Tibial artery (tissue), 4 donors: ENCODE measurements around the gene TRIM24.

Experiments
- DNase-seq, 2 donors: peaks; one replicate each; pipeline ENCODE4 v3.0.0-alpha.2; 2019
- H3K27ac ChIP-seq, 2 donors: fragments of 200-600 bp; sonication (generic) in 1 of 2; 1 replicate in 1 of 2; 2 replicates in 1 of 2; pipeline ENCODE4 v1.5.1; 2018 to 2019; ENCODE audit warnings: mild to moderate bottlenecking in 1 of 2
- H3K27me3 ChIP-seq, 2 donors: fragments of 200-600 bp; sonication (generic) in 1 of 2; one replicate each; pipeline versions ENCODE4 v1.5.1 to v1.6.0; 2016 to 2019
- H3K36me3 ChIP-seq, 3 donors: fragments of 200-600 bp; sonication (generic) in 2 of 3; one replicate each; pipeline ENCODE4 v1.5.1; 2016 to 2019; ENCODE audit warnings: mild to moderate bottlenecking in 2 of 3
- H3K4me1 ChIP-seq, 4 donors: fragments of 200-600 bp; sonication (generic) in 2 of 4; 1 replicate in 3 of 4; 2 replicates in 1 of 4; pipeline ENCODE4 v1.5.1; 2016 to 2019
- H3K4me3 ChIP-seq, 2 donors: fragments of 200-600 bp; sonication (generic) in 1 of 2; 1 replicate in 1 of 2; 2 replicates in 1 of 2; pipeline ENCODE4 v1.5.1; 2018 to 2019; ENCODE audit warnings: mild to moderate bottlenecking in 2 of 2
- H3K9me3 ChIP-seq, 3 donors: fragments of 200-600 bp; sonication (generic) in 1 of 3; one replicate each; pipeline ENCODE4 v1.5.1; 2016 to 2019
- intact Hi-C: fragments of 100-400 bp; cut with DNase I; formaldehyde crosslinking; loops from one replicate; pipeline ENCODE4 v1.15.0; 2023; ENCODE audit warnings: low total_unique reads
- TF ChIP-seq, protein P1 (sequence below), 2 experiments: fragments of 200-600 bp in 1 of 2; fragments of 450-650 bp in 1 of 2; IDR thresholded peaks; one replicate each; pipeline ENCODE4 v1.5.1; 2017 to 2019; ENCODE audit warnings: antibody characterized with exemption in 2 of 2, mild to moderate bottlenecking in 1 of 2, moderate library complexity in 1 of 2

Gene TRIM24

DNA sequence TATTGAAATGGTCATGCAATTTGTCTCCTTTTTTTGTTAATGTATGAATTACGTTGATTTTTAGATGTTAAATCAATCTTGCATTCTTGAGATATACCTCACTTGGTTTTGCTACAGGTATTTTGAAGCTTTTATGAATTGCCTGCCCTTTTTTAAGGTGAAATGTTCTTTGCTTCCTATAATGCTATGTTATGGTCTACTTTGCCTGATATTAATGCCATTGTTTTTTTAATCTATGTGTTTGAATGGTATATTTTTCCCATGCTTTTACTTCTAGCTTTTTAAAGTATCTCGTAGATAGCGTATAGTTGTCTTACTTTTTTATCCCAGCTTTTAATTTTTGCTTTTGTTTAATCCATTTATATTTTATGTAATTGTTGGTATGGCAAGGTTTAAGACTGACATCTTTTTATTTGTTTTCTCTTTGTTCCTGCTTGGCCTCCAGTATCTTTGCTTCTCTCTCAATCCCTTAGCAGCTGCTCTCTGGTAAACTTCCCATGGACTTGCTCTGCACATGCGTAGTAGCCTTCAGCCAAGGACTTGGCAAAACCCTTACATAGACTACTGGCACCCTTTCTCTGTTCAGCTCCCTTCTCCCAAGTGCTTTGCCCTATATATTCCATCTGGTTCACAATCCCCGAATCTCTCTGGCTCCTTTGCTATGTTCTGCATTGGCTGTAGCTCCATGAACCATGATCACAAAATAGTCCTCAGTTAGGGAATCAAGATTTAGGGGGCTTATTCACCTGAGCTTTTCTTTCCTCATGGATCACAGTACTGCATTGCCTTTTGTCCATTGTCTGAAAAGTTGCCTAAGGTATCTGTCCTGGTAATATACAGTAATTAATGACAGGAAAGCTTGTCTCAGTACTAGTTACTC is 8.4 kb downstream of the TRIM24 start:
- H3K27ac ChIP-seq = no peak overlapping the region
- DNase-seq = no peak

DNA sequence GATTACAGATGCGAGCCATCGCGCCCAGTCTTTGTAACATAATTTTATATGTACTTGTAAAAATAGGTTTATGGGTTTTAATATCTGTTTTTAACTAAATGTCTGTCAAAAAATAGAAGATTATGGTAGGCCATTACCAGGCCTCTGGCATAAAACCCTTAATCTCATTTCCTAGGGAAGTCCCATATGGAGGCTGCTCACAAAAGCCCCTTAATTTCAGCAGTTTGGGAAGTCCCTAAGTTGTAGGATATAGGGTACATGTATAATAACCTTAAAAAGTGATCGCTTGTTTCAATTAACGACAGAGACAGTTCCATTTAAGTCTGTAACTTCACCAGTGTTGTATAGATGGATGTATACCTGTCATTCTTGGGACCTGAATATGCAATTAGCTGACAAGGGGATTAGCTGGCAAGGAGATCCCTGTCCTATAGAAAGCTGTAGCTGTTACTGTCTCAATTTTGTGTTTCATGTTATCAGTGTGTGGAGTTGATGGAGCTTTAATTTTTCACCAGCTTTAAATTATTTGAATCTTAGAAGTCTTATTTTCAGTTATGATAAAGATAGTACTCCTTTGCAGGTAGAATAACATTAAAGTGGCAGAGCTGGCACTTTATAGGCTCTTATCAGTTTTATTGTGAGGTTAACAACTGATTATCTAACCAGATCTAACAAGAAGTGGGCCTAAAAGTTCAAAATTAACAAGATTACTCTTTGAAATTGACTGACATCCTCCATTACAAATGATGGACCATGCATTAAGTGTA is 10.5 kb downstream of the TRIM24 start:
- Histone ChIP-seq H3K9me3 (no peaks in the 10 kb centered on the region), H3K4me3 (no peak overlapping the region), H3K36me3 (no peaks in the 10 kb centered on the region), H3K27me3 (no peaks in the 10 kb centered on the region), H3K4me1 (peaks cover 0 to 13% (median 5%) of the 10 kb centered on the region in 4 donors), H3K27ac (no peak overlapping the region)
- DNase-seq = no peak
- TF ChIP-seq, protein P1, sequence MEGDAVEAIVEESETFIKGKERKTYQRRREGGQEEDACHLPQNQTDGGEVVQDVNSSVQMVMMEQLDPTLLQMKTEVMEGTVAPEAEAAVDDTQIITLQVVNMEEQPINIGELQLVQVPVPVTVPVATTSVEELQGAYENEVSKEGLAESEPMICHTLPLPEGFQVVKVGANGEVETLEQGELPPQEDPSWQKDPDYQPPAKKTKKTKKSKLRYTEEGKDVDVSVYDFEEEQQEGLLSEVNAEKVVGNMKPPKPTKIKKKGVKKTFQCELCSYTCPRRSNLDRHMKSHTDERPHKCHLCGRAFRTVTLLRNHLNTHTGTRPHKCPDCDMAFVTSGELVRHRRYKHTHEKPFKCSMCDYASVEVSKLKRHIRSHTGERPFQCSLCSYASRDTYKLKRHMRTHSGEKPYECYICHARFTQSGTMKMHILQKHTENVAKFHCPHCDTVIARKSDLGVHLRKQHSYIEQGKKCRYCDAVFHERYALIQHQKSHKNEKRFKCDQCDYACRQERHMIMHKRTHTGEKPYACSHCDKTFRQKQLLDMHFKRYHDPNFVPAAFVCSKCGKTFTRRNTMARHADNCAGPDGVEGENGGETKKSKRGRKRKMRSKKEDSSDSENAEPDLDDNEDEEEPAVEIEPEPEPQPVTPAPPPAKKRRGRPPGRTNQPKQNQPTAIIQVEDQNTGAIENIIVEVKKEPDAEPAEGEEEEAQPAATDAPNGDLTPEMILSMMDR (IDR thresholded peaks at IDR 0.05) = no peak
- intact Hi-C loops = no loop called here

More for the DNA sequence above, 8.4 kb downstream of the TRIM24 start:
- Histone ChIP-seq H3K27me3 (no peaks in the 10 kb centered on the region), H3K4me1 (peaks cover 0 to 13% (median 5%) of the 10 kb centered on the region in 4 donors), H3K36me3 (no peaks in the 10 kb centered on the region), H3K9me3 (no peaks in the 10 kb centered on the region), H3K4me3 (no peak overlapping the region)
- TF ChIP-seq, protein P1 (IDR thresholded peaks at IDR 0.05) = no peak
- intact Hi-C loops = no loop called here

GRCh38 chr7:138472292-138473079 is 12.4 kb downstream of the TRIM24 start:
- intact Hi-C loops = no loop called here
- no peak for DNase-seq
- H3K9me3 ChIP-seq = no peaks in the 10 kb centered on the region
- H3K27me3 ChIP-seq = no peaks in the 10 kb centered on the region
- H3K27ac ChIP-seq = no peak overlapping the region
- peaks cover 0 to 13% (median 5%) of the 10 kb centered on the region in 4 donors for H3K4me1 ChIP-seq
- TF ChIP-seq, protein P1 (IDR thresholded peaks at IDR 0.05) = no peak
- H3K4me3 ChIP-seq = no peak overlapping the region
- no peaks in the 10 kb centered on the region for H3K36me3 ChIP-seq

DNA sequence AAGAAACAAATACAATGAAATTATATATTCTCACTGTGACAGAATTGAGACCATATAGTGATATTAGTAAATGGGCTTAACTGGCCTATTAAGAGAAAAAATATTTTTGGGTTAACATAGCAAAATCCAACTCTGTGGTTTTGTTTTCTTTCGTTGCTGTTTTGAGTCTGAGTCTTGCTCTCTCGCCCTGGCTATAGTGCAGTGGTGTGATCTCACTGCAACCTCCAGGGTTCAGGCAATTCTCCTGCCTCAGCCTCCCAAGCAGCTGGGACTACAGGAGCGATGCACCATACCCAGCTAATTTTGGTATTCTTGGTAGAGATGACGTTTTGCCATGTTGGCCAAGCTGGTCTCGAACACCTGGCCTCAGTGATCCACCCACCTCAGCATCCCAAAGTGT is 15.3 kb downstream of the TRIM24 start:
- TF ChIP-seq, protein P1 (IDR thresholded peaks at IDR 0.05) = no peak
- DNase-seq = no peak
- Histone ChIP-seq H3K27ac (no peak overlapping the region), H3K4me1 (peaks cover 0 to 14% (median 5%) of the 10 kb centered on the region in 4 donors), H3K4me3 (no peak overlapping the region), H3K9me3 (no peaks in the 10 kb centered on the region), H3K27me3 (no peaks in the 10 kb centered on the region), H3K36me3 (no peaks in the 10 kb centered on the region)
- intact Hi-C loops = no loop called here

DNA sequence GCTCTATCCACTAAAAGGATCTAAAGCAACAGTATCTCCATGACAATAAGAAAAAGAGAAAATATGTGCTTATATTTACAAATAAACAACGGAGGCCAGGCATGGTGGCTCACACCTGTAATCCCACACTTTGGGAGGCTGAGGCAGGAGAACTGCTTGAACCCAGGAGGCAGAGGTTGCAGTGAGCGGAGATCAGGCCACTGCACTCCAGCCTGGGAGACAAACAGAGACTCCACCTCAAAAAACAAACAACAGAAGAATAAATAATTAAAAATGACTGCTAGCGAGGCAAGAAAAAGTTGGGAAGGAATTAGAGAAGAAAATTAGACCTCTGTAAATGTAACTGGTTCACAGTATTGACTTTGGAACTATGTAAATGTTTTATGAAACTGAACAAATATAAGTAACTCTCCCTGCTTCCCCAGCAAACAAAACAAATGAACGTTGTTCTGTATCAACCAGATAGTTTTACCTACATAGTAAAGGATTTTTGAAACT is 17.1 kb downstream of the TRIM24 start:
- Histone ChIP-seq H3K27me3 (no peaks in the 10 kb centered on the region), H3K36me3 (no peaks in the 10 kb centered on the region), H3K4me1 (peaks cover 0 to 14% (median 5%) of the 10 kb centered on the region in 4 donors), H3K9me3 (no peaks in the 10 kb centered on the region), H3K4me3 (no peak overlapping the region), H3K27ac (no peak overlapping the region)
- TF ChIP-seq, protein P1 (IDR thresholded peaks at IDR 0.05) = no peak
- intact Hi-C loops = no loop called here
- DNase-seq = no peak
